Left lung (tissue), 10 donors: Measurements from ENCODE around the gene SDK2. TPM values are rescaled to one million over a fixed set of nuclear protein-coding genes. Genes with fewer than 3 reads are reported as not detected.

Experiments used
- ATAC-seq: fragments of 200-7000 bp; cut with Tn5 transposase; one replicate; pipeline ENCODE4 v1.9.1; 2020; ENCODE audit warnings: moderate library complexity
- DNase-seq, 4 donors: peaks; one replicate each; pipeline ENCODE4 v3.0.0-alpha.2; 2013 to 2020
- H3K27ac ChIP-seq, 2 donors: fragments of 200-600 bp; sonication (generic) in 1 of 2; one replicate each; pipeline versions ENCODE4 v1.5.0 to v1.8.0; 2020 to 2021
- H3K27me3 ChIP-seq, 2 donors: fragments of 200-600 bp; sonication (generic) in 1 of 2; one replicate each; pipeline versions ENCODE4 v1.5.0 to v1.8.0; 2020 to 2021
- H3K36me3 ChIP-seq, 2 donors: fragments of 200-600 bp; sonication (generic) in 1 of 2; one replicate each; pipeline versions ENCODE4 v1.5.0 to v1.8.0; 2020 to 2021
- H3K4me1 ChIP-seq, 2 donors: fragments of 200-600 bp; one replicate each; pipeline ENCODE4 v1.8.0; 2021
- H3K4me3 ChIP-seq, 2 donors: fragments of 200-600 bp; sonication (generic) in 1 of 2; one replicate each; pipeline versions ENCODE4 v1.5.0 to v1.8.0; 2020 to 2021; ENCODE audit warnings: mild to moderate bottlenecking in 1 of 2
- H3K9me3 ChIP-seq, 2 donors: fragments of 200-600 bp; sonication (generic) in 1 of 2; one replicate each; pipeline versions ENCODE4 v1.5.0 to v1.8.0; 2020 to 2021
- CTCF ChIP-seq, 2 donors: fragments of 200-600 bp; sonication (generic) in 1 of 2; IDR thresholded peaks; one replicate each; pipeline versions ENCODE4 v1.5.0 to v1.8.0; 2021; ENCODE audit warnings: antibody characterized with exemption in 2 of 2
- intact Hi-C, 2 donors: fragments of 100-400 bp; cut with DNase I; formaldehyde crosslinking; loops; one replicate each; pipeline versions ENCODE4 v1.11.2 to v1.14.2; 2022
- polyA plus RNA-seq, 6 donors: library from polyadenylated mRNA; unstranded; fragments of 120-200 nt; gene quantifications; one replicate each; pipeline ENCODE4 v1.2.1, GENCODE V29; 2013; ENCODE audit not compliant: insufficient read length in 6 of 6
- total RNA-seq, 2 donors: library from RNA; stranded (reverse); fragmentation: NEBNext Ultra II Directional; extraction: Animal tissue kit (Norgen Biotek cat#: 25700); gene quantifications; one replicate each; pipeline ENCODE4 v1.2.1, GENCODE V29; 2021
- donor health status: DM: no; HTN: yes; CAD: no.
- donor health status: DM: no; HTN: no; CAD: no.

The SDK2 gene
- total and polyA plus RNA-seq, 8 donors, result 6.0 to 10.9 (median 7.5) TPM

- TF ChIP-seq CTCF (IDR thresholded peaks at IDR 0.05), result no peak
- ATAC-seq, result no peak
- H3K27ac ChIP-seq, result no peak overlapping the region
- intact Hi-C loops, result no loop called here
- H3K9me3 ChIP-seq, result no peaks in the 10 kb centered on the region
- DNase-seq, result peak in 1 of 4 donors; percentile 24
- no peaks in the 10 kb centered on the region for H3K36me3 ChIP-seq
- no peaks in the 10 kb centered on the region for H3K27me3 ChIP-seq
- no peak overlapping the region for H3K4me3 ChIP-seq
- H3K4me1 ChIP-seq, result no peaks in the 10 kb centered on the region
Measured at GRCh38 chr17:73414171-73414955, 229.9 kb downstream of the SDK2 start.

GRCh38 chr17:73412914-73413313 is 231.3 kb downstream of the SDK2 start:
- DNase-seq (no peak), ATAC-seq (no peak)
- Histone ChIP-seq H3K9me3 (no peaks in the 10 kb centered on the region), H3K4me1 (no peaks in the 10 kb centered on the region), H3K4me3 (no peak overlapping the region), H3K27me3 (no peaks in the 10 kb centered on the region), H3K36me3 (no peaks in the 10 kb centered on the region), H3K27ac (no peak overlapping the region)
- no peak for TF ChIP-seq CTCF (IDR thresholded peaks at IDR 0.05)
- intact Hi-C loops, result no loop called here

- ATAC-seq (no peak), DNase-seq (peak in 1 of 4 donors; percentile 30)
- H3K4me1 ChIP-seq, result no peaks in the 10 kb centered on the region
- H3K9me3 ChIP-seq, result no peaks in the 10 kb centered on the region
- H3K36me3 ChIP-seq, result no peaks in the 10 kb centered on the region
- H3K27ac ChIP-seq, result no peak overlapping the region
- H3K4me3 ChIP-seq, result no peak overlapping the region
- intact Hi-C loops, result no loop called here
- TF ChIP-seq CTCF (IDR thresholded peaks at IDR 0.05), result no peak
- H3K27me3 ChIP-seq, result no peaks in the 10 kb centered on the region
Measured at GRCh38 chr17:73411313-73411747, 232.9 kb downstream of the SDK2 start.

- intact Hi-C loops, result no loop called here
- Histone ChIP-seq H3K36me3 (no peaks in the 10 kb centered on the region), H3K27me3 (no peaks in the 10 kb centered on the region), H3K9me3 (no peaks in the 10 kb centered on the region), H3K4me3 (no peak overlapping the region), H3K27ac (no peak overlapping the region), H3K4me1 (no peaks in the 10 kb centered on the region)
- ATAC-seq, result no peak
- no peak for TF ChIP-seq CTCF (IDR thresholded peaks at IDR 0.05)
- peak in 1 of 4 donors; percentile 30 for DNase-seq
Measured at GRCh38 chr17:73410586-73411312, 233.5 kb downstream of the SDK2 start.

- TF ChIP-seq CTCF (IDR thresholded peaks at IDR 0.05), result no peak
- Histone ChIP-seq H3K4me3 (no peak overlapping the region), H3K27ac (no peak overlapping the region), H3K36me3 (no peaks in the 10 kb centered on the region), H3K27me3 (no peaks in the 10 kb centered on the region), H3K9me3 (no peaks in the 10 kb centered on the region), H3K4me1 (no peaks in the 10 kb centered on the region)
- intact Hi-C loops, result no loop called here
- DNase-seq, result peak in 1 of 4 donors; percentile 16
- ATAC-seq, result no peak
Measured at GRCh38 chr17:73404246-73404645, 240.0 kb downstream of the SDK2 start.
